T-helper 2 cell (primary cell): ENCODE measurements around the gene CD300LG.
"Not testable (repeated sequence)": the region's sequence is repeated elsewhere in the genome, so short reads cannot be mapped to it uniquely, and the experiment has no call there.

Experiments used
- DNase-seq, 5 experiments: peaks; one replicate each; pipeline versions ENCODE4 v3.0.0 to v3.0.0-alpha.2; 2012 to 2022

The CD300LG gene

DNA sequence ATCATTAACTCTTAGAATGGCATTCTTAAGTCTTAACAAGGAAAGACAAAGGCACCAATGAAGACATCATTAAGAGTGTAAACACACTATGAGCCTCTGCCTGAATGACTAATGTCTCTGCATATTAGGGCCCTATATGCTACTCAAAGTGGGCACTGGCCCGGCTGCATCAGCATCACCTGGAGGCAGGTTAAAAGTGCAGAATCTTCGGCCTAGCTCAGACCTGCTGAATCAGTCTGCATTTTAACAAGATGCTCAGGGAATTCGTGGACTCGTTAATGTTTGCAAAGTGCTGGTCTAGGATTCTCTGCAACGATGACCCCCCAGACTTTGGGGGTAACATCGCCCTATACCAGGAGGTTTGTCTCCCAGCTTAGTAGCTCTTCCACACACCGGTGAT is 20.8 kb upstream of the CD300LG start:
- DNase-seq: no peak

DNA sequence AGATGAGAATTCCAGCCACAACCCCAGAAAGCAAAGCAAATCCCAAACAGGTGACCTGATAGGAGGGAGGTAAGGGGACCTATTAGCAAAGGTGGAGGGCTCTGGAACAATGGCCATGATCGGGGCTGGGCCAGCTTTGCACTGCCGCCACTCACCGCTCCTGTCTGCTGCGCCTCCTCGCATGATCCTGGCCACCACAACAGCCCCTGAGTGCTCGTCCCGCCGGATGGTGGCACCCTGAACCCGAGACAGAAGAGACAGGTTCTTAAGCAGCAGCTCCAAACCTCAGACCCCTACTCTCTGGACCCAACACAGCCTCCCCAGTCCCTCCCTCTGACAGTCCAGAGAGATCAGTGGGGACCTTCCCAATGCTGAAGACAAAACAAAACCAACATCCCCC is 19.4 kb upstream of the CD300LG start:
- no peak for DNase-seq

- no peak for DNase-seq
Measured at GRCh38 chr17:43829738-43830137, 17.2 kb upstream of the CD300LG start.

GRCh38 chr17:43830510-43831140 is 16.4 kb upstream of the CD300LG start:
- DNase-seq: peak in 1 of 5 experiments; percentile 18

DNA sequence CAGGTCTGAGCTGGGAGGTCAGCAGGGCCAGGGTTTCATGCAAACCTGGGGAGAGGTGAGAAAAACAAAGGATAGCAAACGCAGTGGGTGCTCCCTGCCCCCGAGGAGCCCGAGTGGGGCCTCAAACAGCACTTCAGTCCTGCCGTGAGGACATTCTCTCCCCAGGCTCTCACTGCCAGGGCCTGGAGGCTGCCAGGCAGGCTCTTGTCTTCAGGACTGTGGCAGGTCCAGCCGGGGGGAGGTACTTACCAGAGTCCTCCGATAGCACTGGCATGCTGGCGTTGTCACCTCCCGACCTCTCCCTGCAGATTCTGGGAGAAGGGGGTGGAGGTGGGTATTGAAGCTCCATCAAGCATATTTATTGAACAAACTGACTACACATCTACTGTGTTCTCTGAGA is 15.3 kb upstream of the CD300LG start:
- no peak for DNase-seq

DNA sequence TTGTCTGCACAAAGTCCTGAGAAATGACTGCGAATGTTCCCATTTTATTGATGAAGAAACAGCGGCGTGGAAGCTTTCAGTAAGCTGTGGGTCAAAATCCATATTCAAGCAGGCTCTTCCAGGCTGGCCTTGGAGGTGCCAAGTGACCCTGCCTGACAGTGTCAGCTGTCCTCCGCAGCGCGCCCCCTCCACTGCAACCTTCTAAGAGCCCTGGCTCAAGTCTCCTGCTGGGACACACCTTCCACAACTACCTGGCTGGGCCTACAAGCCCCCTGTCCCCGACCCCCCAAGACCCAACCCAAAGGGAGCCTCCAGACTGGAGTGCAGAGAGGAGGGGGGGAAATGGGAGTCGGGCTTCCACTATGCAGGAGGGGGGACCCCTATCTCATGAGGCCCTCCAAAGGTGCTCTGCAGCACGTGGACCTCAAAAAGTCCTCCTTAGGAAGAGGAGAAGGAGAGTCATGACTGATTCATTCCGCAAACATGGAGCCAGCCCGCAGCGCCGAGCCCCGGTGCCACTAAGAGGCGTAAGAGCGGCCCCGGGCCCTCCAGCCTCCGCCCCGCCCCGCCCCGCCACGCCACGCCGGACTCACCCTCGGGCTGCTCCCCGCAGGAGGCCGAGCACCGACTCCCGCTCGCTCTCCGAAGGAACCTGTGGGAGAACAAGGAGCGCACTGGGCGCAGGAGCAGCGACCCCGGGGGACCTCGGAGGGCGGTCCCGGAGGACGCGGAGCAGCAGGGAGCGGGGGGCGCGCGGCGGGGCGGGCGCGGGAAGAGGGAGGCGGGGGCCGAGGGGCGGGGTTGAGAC is 14.6 kb upstream of the CD300LG start:
- no peak for DNase-seq

GRCh38 chr17:43832976-43833829 is 13.8 kb upstream of the CD300LG start, which contains the start of gene MPP3:
Gene MPP3 (minus strand): TSS chr17:43833146. CDS start chr17:43831906, 1,240 bp downstream.
- peak; percentile 13 to 60 (median 30) for DNase-seq

GRCh38 chr17:43834106-43834505 is 12.9 kb upstream of the CD300LG start:
- DNase-seq: no peak

- no peak for DNase-seq
Measured at GRCh38 chr17:43839670-43840108, 7.3 kb upstream of the CD300LG start.

GRCh38 chr17:43840814-43841213 is 6.2 kb upstream of the CD300LG start:
- no peak for DNase-seq

DNA sequence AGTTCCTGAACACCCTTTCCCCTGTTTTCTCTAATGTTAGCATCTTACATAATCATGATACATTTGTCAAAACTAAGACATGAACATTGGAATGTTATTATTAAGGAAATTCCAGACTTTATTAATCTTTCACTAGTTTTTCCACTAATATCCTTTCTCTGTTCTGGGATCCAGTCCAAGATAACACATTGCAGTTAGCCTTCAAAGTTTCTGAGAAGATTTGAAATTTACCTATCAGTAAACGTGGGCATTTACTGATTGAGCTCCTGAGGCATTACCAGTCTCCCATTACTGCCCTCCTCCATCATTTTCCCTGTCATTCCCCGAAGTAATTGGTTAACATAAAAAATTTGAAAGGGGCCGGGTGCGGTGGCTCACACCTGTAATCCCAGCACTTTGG is 5.7 kb upstream of the CD300LG start:
- no peak for DNase-seq

- not testable (repeated sequence) for DNase-seq
Measured at GRCh38 chr17:43842091-43842974, 4.6 kb upstream of the CD300LG start.

- no peak for DNase-seq
Measured at GRCh38 chr17:43842975-43843325, 4.0 kb upstream of the CD300LG start.

DNA sequence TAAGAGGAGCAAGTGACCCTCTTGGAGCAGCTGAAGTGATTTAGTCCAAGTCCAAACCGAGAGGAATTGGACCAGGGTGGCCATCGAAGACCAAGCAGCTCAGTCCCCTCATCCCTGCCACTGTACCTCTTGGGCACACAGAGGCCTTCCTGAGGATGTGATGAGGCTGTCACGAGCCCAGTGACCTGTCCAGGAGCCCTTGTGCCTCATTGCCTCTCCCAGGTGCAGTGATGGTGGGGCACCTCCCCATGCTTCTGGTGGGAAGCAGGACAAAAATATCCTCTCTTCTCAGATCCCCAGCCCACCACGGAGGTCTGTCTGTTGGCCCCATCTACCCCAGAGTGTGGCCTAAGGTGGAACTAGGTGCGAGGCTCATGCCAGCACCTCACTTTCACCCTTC is 2.7 kb upstream of the CD300LG start:
- DNase-seq: no peak

GRCh38 chr17:43845766-43846165 is 1.2 kb upstream of the CD300LG start:
- no peak for DNase-seq

DNA sequence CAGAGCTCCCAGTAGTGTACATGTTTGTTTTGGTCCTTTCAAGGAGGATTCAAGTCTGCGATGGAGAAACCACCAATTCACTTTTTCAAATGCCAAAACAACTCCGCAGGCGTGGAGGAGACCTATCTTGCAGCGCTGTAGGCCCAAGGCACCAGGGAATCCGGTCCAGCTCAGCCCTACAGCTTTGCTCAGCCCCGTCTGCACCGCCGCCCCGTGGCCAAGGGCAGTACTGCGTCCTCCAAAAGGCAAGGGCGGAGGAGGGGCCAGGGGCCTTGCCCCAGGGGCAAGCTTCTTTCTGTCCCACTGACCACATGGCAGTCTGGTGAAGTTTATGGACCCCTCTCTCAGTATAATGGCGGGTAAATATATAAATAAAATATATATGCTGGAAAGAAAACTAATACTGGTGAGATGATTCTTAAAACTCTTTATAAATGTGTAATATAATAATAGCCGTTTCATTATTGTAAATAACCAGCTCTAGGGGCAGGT is 709 bp upstream of the CD300LG start:
- DNase-seq: peak; percentile 28 to 74 (median 54)

DNA sequence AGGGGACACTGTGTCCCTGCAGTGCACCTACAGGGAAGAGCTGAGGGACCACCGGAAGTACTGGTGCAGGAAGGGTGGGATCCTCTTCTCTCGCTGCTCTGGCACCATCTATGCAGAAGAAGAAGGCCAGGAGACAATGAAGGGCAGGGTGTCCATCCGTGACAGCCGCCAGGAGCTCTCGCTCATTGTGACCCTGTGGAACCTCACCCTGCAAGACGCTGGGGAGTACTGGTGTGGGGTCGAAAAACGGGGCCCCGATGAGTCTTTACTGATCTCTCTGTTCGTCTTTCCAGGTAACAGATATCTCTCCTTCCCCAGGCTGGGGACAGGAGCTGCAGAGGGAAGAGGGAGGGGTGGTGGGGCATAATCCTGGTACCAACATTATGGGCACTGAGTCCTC is 1.6 kb downstream of the CD300LG start:
- DNase-seq: no peak

DNA sequence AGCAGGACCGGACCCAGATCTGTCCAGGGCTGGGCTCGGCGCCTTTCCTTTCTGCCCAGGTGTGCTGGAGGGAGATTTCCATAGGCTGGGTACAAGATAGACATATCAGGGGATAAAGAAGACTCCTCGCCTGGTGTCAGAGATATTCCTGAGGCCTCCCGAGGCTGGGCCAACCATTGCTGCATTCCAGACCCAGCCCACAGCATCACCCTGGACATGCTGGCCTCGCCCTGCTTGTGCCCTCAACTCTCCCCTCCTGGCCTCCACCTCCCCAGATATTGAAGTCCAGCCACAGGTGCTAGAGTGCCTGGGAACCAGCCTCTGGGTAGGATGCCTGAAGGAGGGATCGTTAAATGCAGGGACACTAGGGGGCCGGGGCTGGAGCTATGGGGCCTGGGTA is 2.1 kb downstream of the CD300LG start:
- no peak for DNase-seq

- no peak for DNase-seq
Measured at GRCh38 chr17:43852571-43852970, 5.6 kb downstream of the CD300LG start.

DNA sequence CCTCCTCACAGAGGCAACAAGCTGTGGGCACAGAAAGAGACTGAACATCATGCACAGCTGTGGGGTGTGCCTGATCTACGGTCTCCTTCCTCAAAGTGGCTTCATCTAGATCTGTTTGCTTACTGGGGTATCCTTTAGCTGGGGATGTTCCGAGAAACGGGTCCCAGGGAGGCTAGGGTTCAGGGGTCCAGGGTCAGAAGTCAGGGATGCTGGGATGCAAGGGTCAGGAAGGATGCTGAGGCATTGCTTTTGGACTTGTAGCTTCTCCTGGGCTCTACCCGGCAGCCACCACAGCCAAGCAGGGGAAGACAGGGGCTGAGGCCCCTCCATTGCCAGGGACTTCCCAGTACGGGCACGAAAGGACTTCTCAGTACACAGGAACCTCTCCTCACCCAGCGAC is 6.6 kb downstream of the CD300LG start:
- no peak for DNase-seq

DNA sequence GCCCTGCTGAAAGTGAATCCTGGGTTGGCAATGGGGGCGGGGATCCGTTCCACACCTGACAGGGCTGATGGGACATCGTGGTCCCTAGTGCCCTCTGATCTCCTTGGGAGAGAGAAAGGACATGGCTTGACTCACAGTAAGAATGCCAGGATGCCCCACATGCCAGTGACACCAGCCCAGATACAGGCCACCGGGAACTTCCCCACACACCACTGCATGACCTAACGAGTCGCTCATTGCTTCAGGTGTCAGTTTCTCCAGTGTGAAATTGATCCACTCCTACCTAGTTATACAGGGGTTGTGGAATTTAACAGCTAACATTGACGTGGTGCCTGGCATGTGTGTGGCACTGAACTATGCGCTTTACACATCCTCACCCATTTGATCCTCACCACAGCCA is 7.5 kb downstream of the CD300LG start:
- no peak for DNase-seq

GRCh38 chr17:43855061-43855460 is 8.1 kb downstream of the CD300LG start:
- DNase-seq: no peak
